GM15510 (cell line): ENCODE measurements around the gene ELOVL1.

ENCODE experiments used
- POLR2A ChIP-seq: IDR thresholded peaks from 3 replicates; pipeline ENCODE4 v1.6.1; 2011; ENCODE audit warnings: borderline replicate concordance; ENCODE audit not compliant: insufficient read length; ENCODE audit errors: extremely low read depth

Gene ELOVL1

GRCh38 chr1:43387976-43388599 lies 20.3 kb upstream of the ELOVL1 start:
- no peak for TF ChIP-seq POLR2A

- no peak for TF ChIP-seq POLR2A
Observed at GRCh38 chr1:43386676-43387075, 18.9 kb upstream of the ELOVL1 start.

GRCh38 chr1:43383449-43383848 lies 15.6 kb upstream of the ELOVL1 start:
- no peak for TF ChIP-seq POLR2A

GRCh38 chr1:43382027-43382779 lies 14.4 kb upstream of the ELOVL1 start:
- TF ChIP-seq POLR2A: no peak

- no peak for TF ChIP-seq POLR2A
Observed at GRCh38 chr1:43381612-43382011, 13.8 kb upstream of the ELOVL1 start.

GRCh38 chr1:43379476-43379875 lies 11.7 kb upstream of the ELOVL1 start:
- no peak for TF ChIP-seq POLR2A

GRCh38 chr1:43377831-43378230 lies 10.0 kb upstream of the ELOVL1 start:
- TF ChIP-seq POLR2A: no peak

- no peak for TF ChIP-seq POLR2A
Observed at GRCh38 chr1:43376723-43377235, 9.0 kb upstream of the ELOVL1 start.

- TF ChIP-seq POLR2A: no peak
Observed at GRCh38 chr1:43373066-43373940, 5.5 kb upstream of the ELOVL1 start.

- TF ChIP-seq POLR2A: no peak
Observed at GRCh38 chr1:43372172-43372571, 4.4 kb upstream of the ELOVL1 start.

- TF ChIP-seq POLR2A: no peak
Observed at GRCh38 chr1:43370564-43370963, 2.8 kb upstream of the ELOVL1 start.

- TF ChIP-seq POLR2A: no peak
Observed at GRCh38 chr1:43368646-43369020, 822 bp upstream of the ELOVL1 start.

- no peak for TF ChIP-seq POLR2A
Observed at GRCh38 chr1:43367026-43367903, 546 bp downstream of the ELOVL1 start.

- TF ChIP-seq POLR2A: no peak
Observed at GRCh38 chr1:43366601-43367025, 1.2 kb downstream of the ELOVL1 start.
